ENCODE measurements around the gene HHAT.
A peak's percentile ranks its signal among the peaks of the same experiment; 100 is the strongest.

Gene HHAT

GRCh38 chr1:210540288-210540687 is 211.6 kb downstream of the HHAT start:
- no peak for DNase-seq (ENCODE audit: low read depth, low spot score)

DNA sequence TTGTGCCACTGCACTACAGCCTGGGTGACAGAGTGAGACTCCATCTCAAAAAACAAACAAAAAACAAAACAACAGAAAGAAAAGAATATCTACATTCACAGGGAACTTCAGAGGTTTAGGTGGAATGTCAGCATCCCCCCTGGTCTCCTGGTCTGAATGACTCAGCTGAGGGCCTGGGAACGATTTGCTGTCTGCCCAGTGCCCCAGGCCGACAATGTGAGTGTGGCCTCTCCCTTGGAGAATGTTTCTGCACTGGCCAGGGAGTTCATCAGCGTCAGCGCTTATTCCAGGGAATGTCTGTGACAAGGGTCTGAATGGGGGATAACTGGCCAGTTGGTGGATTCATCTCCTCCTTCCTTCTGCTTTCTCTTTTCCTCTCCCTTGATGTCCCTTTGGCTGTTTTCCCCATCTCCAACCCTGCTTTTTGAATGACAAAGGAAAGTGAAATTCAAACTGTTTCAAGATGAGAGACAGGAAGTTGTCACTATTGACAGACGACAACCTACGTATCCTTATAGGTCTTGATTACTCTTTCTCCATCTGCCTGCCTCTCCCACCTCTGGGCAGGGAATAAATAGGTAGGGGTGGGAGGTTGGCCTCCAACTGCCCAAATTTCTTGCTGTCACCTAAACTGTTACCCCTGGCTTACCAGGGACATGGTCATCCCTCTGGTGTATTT is 213.1 kb downstream of the HHAT start:
- DNase-seq (ENCODE audit: low read depth, low spot score) = no peak

- DNase-seq (ENCODE audit: low read depth, low spot score) = no peak
Observed at GRCh38 chr1:210551899-210552298, 223.2 kb downstream of the HHAT start.

- no peak for DNase-seq (ENCODE audit: low read depth, low spot score)
Observed at GRCh38 chr1:210553711-210554110, 225.0 kb downstream of the HHAT start.

GRCh38 chr1:210554382-210554781 is 225.7 kb downstream of the HHAT start:
- no peak for DNase-seq (ENCODE audit: low read depth, low spot score)

DNA sequence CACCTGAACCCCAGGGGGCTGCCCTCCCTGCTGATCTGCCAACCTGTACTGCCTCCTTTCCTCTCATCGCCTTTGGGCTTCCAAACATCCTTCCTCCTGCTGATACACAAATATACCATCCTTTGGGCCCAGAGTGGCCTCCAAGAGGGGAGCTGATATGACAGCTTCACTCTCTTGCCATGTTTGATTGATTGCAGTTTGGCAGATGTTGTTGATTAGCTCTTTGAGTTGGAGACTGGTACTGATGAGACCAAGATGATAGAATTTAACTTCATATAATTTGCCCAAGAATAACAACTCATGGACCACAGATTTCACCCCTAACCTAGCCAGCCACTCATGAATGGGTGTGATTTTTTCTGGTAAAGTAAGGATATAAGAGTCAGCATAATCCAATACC is 227.8 kb downstream of the HHAT start:
- DNase-seq (ENCODE audit: low read depth, low spot score) = no peak

DNA sequence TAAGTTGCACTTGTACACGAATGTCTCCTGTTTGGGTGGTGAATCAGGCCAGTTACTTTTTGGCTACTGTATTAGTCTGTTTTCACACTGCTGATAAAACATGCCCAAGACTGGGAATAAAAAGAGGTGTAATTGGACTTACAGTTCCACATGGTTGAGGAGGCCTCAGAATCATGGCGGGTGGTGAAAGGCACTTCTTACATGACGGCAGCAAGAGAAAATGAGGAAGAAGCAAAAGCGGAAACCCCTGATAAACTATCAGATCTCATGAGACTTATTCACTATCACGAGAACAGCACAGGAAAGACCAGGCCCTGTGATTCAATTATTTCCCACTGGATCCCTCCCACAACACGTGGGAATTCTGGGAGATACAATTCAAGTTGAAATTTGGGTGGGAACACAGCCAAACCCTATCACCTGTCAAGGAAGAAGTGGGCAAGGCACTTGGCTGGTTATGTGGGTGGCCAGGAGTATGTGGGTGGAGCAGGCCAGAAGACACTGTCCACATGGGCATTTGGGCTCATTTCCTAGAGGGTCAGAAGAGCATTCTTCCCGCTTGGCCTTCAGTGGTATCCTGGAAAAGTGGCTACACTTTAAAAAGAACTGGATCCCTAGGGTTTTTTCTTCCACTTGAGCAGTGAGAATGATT is 228.8 kb downstream of the HHAT start:
- DNase-seq (ENCODE audit: low read depth, low spot score) = no peak

DNA sequence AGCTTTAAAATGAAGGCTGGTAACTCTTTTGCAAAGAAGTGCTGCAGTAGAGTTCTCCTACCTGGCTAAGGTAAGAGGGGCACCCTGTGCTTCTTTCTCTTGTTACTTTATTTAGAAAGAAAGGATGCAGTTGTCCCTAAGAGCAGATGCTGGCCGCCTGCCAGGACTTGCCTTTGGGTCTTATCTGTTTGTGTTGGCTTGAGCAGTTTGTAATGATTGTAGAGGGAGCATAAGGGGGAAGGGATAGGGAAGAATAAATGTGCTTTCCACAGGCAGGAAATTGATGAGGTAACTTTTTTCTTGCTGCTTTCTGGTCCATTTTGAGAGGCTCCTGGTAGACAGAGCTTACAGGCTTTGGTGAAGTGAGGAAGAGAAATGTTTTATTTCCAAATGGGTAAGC is 229.6 kb downstream of the HHAT start:
- DNase-seq (ENCODE audit: low read depth, low spot score) = no peak

DNA sequence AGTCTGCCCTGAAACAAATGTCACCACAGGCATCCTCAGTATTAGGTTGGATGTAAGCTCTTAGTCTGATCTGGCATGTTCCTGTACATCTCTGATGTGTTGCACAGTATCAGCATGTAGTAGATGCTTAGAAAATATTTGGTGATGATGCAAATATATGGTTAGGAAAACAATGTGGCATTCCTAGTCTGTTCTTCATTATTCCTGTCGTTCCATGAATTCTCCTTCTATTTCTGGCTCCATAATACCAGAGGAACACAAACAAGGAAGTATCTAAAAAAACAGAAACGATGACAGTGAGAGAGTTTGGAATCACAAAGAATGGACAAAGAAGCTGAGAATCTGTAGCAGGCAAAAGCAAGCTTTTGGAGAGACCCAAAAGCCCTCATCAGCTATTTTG is 236.6 kb downstream of the HHAT start:
- DNase-seq (ENCODE audit: low read depth, low spot score) = no peak

GRCh38 chr1:210568631-210569030 is 239.9 kb downstream of the HHAT start:
- no peak for DNase-seq (ENCODE audit: low read depth, low spot score)

- DNase-seq (ENCODE audit: low read depth, low spot score) = no peak
Observed at GRCh38 chr1:210570116-210570515, 241.4 kb downstream of the HHAT start.

- no peak for DNase-seq (ENCODE audit: low read depth, low spot score)
Observed at GRCh38 chr1:210571356-210572284, 242.9 kb downstream of the HHAT start.

- no peak for DNase-seq (ENCODE audit: low read depth, low spot score)
Observed at GRCh38 chr1:210573141-210573540, 244.4 kb downstream of the HHAT start.

DNA sequence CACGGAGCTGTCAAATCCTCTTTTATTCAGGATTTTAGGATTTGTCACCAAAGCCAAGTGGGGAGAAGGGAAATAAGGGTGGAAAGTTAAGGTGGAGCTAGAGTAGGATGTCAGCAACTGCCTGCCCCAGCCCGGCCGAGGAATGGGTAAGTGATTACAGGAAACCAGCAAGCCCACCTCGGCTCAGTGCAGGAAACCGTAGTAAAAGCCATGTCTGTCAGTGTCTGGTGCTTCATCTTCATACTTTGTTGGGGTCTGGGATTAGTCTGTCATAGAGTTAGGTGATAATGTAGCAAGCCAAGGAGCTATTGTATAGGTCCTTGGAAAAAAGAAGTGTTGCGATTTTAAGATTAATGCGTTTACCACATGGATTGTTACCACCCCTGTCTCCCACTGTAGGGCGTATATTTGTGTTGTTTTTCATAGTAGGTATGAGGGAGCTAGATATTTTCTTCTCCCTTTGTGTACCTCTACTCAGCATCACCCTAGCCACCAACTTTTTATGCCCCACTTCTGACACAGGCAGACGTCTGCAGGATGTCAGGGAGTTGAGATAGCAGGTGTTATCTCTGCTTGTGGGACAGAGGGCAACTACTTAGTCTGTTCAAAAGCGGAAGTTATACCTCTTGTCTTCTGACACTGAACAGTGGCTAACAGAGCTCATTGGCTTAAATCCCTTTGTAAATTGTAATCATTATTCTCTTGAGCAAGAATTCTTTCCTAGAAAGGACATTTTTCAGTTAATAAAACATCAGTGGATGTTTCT is 253.7 kb downstream of the HHAT start:
- DNase-seq (ENCODE audit: low read depth, low spot score) = no peak

- DNase-seq (ENCODE audit: low read depth, low spot score) = peak; percentile 60
Observed at GRCh38 chr1:210584439-210585113, 255.9 kb downstream of the HHAT start.

DNA sequence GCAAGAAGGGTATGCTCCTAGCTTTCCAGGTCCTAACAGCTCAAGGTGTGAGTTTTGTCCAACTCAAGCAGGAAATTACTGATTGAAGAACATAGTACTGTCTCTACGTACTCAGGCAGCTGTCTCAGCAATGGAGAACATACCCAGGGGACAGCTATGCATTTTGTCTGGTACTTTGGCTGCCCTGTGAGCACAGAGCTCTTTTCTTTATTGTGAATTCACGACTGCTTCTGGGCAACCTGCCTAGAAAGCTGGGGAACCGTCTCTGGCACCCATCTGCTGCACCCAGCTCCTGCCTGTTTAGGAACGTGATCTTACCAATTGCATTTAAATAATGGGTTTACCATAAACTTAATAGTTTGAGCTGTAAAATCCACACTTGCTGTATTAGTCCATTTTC is 258.1 kb downstream of the HHAT start:
- DNase-seq (ENCODE audit: low read depth, low spot score) = no peak

- no peak for DNase-seq (ENCODE audit: low read depth, low spot score)
Observed at GRCh38 chr1:210587566-210587965, 258.9 kb downstream of the HHAT start.

- DNase-seq (ENCODE audit: low read depth, low spot score) = no peak
Observed at GRCh38 chr1:210588357-210588756, 259.7 kb downstream of the HHAT start.

DNA sequence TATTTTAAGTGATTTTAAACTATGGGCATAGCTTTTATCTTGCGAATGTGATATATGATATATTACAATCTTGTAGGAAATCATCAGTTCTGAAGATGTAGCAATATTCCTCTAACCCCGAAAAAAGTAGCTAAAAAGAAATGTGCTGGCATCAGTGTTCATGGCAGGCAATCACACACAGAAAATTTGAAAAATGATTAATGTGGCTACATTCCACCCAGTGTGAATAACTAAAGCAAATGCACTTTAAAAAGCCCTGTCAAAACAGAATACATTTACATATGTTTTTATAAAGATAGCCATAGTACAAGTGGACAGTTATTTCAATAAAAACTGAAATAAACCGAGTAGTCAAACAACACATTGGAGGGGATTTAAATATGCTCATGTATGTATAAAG is 260.2 kb downstream of the HHAT start:
- DNase-seq (ENCODE audit: low read depth, low spot score) = no peak

DNA sequence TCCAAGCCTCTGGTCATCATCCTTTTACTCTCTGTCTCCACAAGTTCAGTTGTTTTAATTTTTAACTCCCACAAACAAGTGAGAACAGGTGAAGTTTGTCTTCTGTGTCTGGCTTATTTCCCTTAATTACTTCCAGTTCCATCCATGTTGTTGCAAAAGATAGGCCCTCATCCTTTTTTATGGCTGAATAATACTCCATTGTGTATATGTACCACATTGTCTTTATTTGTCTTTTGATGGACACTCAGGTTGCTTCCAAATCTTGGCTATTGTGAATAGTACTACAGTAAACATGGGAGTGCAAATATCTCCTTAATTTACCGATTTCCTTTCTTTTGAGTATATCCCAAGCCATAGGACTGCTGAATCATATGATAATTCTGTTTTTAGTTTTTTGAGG is 262.5 kb downstream of the HHAT start:
- no peak for DNase-seq (ENCODE audit: low read depth, low spot score)

DNA sequence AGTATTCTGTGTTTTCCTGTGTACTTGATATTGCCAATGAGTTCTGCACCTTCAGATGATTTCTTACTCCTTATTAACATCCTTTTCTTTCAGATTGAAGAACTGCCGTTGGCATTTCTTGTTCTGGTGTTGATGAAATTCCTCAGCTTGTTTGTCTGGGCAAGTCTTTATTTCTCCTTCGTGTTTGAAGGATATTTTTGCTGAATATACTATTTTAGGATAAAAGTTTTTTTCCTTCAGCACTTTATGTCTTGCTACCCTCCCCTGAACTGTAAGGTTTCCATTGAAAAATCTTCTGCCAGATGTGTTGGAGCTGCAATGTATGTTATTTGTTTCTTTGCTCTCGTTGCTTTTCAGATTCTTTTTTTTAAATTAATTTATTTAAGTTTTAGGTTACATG is 265.9 kb downstream of the HHAT start:
- no peak for DNase-seq (ENCODE audit: low read depth, low spot score)
